ENCODE results near the gene MAPK1.
"Not testable (repeated sequence)": the region's sequence is repeated elsewhere in the genome, so short reads cannot be mapped to it uniquely, and the experiment has no call there.

The MAPK1 gene

DNA sequence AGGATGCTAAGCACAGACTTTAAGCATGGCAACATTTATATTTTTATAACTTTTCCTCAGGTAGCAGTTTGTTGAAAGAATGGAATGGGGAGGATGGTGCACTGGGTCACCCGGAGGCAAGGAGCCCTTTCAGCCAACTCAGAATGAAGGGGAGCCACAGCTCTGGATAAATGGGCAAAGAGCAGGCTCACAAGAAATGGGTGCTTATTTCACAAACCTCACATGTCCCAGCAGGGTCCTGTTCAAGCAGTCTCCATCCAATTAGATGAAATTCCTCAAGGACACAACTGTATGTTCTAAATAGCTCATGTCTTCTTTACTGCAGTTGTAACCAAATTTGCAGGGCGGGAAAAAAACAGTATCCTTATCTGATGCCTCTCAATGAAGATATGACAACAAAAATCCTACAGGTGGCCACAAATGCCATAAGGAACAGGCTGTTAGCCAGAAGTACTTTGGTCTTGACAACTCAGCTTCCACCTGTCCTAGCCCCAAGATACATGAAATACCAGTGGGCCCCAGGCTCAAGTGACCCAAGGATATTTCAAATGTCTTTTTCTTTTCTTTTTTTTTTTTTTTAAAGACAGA is 48.2 kb downstream of the MAPK1 start:
- no peak overlapping the region for H3K4me3 ChIP-seq (replicated peaks in 1 of 2; ENCODE audit: low read depth in 2 of 2, low read length in 2 of 2)
- DNase-seq (ENCODE audit: low read depth in 2 of 2), result no peak
- TF ChIP-seq, protein P1, sequence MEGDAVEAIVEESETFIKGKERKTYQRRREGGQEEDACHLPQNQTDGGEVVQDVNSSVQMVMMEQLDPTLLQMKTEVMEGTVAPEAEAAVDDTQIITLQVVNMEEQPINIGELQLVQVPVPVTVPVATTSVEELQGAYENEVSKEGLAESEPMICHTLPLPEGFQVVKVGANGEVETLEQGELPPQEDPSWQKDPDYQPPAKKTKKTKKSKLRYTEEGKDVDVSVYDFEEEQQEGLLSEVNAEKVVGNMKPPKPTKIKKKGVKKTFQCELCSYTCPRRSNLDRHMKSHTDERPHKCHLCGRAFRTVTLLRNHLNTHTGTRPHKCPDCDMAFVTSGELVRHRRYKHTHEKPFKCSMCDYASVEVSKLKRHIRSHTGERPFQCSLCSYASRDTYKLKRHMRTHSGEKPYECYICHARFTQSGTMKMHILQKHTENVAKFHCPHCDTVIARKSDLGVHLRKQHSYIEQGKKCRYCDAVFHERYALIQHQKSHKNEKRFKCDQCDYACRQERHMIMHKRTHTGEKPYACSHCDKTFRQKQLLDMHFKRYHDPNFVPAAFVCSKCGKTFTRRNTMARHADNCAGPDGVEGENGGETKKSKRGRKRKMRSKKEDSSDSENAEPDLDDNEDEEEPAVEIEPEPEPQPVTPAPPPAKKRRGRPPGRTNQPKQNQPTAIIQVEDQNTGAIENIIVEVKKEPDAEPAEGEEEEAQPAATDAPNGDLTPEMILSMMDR (IDR thresholded peaks at IDR 0.05; ENCODE audit: low read depth, low read length), result no peak

DNA sequence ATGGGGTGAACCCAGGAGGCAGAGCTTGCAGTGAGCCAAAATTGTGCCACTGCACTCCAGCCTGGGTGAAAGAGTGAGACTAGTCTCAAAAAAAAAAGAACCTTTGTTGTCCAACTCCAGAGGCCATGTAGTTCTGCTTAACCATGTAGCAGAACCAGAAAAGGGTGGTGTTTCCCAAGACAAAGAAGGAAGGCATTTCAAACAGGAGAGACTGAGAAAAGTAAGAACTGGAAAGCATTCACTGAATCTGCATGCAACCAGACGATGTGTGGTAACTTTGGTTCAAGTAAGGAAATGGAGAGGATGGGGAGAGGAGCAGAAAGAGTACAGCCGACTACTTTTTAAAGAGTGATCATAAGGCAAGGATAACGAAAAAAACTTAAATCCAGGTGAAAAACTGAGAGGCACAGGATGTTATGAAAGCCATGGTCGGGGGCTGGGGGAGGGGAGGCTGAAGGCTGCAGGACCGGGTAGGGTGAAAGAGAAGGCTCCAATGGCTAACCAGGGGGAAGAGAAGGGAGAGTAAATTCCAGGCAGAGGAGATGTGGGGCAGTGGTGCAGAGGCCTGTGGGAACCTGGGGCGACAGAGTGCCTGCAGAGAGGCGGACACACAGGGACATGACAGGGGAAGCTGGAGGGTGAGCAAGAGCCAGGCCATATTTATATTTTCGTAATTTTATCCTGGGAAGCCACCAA is 48.8 kb downstream of the MAPK1 start:
- no peak for DNase-seq (ENCODE audit: low read depth in 2 of 2)
- TF ChIP-seq, protein P1 (IDR thresholded peaks at IDR 0.05; ENCODE audit: low read depth, low read length), result no peak
- no peak overlapping the region for H3K4me3 ChIP-seq (replicated peaks in 1 of 2; ENCODE audit: low read depth in 2 of 2, low read length in 2 of 2)

DNA sequence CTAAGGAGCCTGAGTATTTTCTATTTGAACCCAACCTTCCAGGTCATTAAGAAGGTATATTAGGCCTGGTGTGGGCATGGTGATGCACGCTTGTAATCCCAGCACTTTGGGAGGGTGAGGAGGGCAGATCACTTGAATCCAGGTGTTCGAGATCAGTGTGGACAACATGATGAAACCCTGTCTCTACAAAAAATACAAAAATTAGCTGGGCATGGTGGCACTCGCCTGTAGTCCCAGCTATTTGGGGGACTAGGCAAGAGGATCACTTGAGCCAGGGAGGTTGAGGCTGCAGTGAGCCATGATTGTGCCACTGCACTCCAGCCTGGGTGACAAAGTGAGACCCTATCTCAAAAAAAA is 50.0 kb downstream of the MAPK1 start:
- not testable (repeated sequence) for H3K4me3 ChIP-seq (replicated peaks in 1 of 2; ENCODE audit: low read depth in 2 of 2, low read length in 2 of 2); DNase-seq (ENCODE audit: low read depth in 2 of 2)

DNA sequence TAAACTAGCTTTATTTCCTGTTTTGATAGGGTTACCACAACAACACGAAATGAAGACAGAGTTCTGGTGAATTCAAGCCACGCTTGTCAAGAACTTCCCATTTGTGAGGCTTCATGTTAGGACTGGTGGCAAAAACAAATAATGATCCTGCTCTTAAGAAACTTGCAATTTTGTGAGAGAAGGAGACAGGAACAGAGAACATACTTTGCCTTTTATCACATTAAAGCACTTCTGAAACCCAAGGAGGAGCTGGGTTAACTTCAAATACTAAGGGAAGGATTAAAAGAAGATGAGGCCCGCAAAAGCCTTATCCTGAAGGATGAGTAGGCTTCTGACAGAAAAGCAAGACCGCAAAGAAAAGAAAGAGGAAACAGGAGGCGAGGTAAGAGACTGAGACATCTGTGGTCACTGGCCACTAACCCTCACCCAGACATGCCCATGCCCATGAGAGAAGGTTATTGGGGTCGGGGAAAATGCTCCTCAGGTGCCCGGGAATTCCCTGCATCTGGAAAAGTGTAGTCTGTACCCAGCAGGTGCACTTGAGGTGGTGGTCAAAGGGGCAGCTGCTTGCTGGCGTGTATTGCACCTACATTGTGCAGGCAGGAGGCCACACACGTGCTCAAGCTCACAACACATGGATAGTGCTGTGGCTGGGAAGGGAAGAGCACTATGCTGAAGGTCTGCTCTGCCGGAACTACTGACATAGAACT is 50.5 kb downstream of the MAPK1 start:
- peak; percentile 96 for DNase-seq (ENCODE audit: low read depth in 2 of 2)
- TF ChIP-seq, protein P1 (IDR thresholded peaks at IDR 0.05; ENCODE audit: low read depth, low read length), result no peak
- H3K4me3 ChIP-seq (replicated peaks in 1 of 2; ENCODE audit: low read depth in 2 of 2, low read length in 2 of 2), result peak overlapping the region in 1 of 2 donors; percentile 1

DNA sequence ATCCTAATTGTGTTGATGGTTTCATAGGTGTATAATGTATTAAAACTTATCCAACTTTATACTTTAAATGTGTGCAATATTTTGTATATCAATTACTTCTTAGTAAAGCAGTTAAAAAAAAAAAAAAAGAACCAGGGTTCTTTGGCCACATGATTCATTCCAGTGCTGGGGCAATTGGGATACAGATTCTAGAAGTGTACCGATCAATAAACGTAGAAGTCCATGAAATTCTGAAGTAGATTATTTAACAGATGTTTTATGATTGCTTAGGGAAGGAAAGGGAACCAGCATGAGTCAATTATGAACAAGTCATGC is 51.0 kb downstream of the MAPK1 start:
- TF ChIP-seq, protein P1 (IDR thresholded peaks at IDR 0.05; ENCODE audit: low read depth, low read length), result no peak
- no peak for DNase-seq (ENCODE audit: low read depth in 2 of 2)
- no peak overlapping the region for H3K4me3 ChIP-seq (replicated peaks in 1 of 2; ENCODE audit: low read depth in 2 of 2, low read length in 2 of 2)

DNA sequence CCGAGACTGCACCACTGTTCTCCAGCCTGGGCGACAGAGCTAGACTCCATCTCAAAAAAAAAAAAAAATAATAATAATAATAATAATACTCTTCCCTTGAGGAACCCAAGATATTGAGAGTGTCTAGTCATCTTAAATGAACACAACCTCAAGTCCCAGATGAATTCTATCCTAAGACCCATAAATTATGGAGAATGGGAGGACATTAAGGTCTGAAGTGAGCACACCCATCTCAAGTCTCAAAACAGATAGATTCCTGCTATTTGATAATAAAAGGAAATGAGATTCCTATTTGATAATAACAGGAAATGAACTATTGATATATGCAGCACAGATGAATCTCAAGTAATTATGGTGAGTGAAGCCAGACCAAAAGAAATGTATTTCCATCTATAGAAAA is 51.5 kb downstream of the MAPK1 start:
- DNase-seq (ENCODE audit: low read depth in 2 of 2), result no peak
- H3K4me3 ChIP-seq (replicated peaks in 1 of 2; ENCODE audit: low read depth in 2 of 2, low read length in 2 of 2), result no peak overlapping the region
- TF ChIP-seq, protein P1 (IDR thresholded peaks at IDR 0.05; ENCODE audit: low read depth, low read length), result no peak

DNA sequence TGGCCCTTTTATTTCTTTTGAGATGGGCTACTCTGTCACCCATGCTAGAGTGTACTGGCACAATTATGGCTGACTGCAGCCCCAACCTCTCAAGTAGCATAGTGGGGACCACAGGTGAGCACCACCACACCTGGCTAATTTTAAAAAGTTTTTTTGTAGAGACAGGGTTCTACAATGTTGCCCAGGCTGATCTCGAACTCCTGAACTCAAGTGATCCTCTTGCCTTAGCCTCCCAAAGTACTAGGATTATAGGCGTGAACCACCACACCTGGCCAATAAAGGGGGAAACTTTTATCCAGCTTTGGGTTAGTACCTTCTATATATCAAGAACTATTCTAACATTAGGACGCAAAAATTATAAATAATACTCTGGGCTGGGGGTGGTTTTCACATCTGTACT is 52.1 kb downstream of the MAPK1 start:
- TF ChIP-seq, protein P1 (IDR thresholded peaks at IDR 0.05; ENCODE audit: low read depth, low read length), result no peak
- DNase-seq (ENCODE audit: low read depth in 2 of 2), result no peak
- H3K4me3 ChIP-seq (replicated peaks in 1 of 2; ENCODE audit: low read depth in 2 of 2, low read length in 2 of 2), result no peak overlapping the region

All from cardiac fibroblast (primary cell).